GM19351 (cell line): ENCODE data around the gene ARMH3.

Experiments
- ATAC-seq: cut with Tn5 transposase; IDR thresholded peaks from one replicate; pipeline ENCODE4 v1.9.1; 2021; ENCODE audit warnings: mild to moderate bottlenecking, moderate library complexity; ENCODE audit not compliant: unreplicated experiment

The ARMH3 gene

DNA sequence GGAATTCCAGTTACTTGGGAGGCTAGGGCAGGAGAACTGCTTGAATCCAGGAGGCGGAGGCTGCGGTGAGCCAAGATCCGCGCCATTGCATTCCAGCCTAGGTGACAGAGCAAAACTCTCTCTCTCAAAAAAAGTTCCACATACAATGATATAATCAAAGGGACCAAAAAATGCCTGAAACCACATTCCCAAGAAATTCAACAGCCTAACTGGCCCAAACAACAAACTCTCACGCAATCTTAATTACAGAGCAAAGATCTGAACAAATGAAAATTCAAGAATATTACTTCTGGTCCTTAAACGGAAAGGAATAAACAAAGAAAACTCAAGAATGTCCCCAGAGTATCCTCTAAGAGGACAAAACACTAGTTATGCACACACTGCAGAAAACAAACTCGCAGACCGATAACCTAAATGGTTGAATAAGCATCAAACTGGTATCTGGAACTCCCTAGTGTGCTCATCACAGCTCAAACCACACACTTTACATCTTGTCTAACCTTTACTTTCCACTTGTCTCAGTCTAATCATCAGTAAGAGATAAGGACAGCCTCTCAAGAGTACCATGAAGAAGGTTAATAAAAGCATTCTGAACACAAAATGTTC is 241.4 kb downstream of the ARMH3 start:
- ATAC-seq, result no peak

DNA sequence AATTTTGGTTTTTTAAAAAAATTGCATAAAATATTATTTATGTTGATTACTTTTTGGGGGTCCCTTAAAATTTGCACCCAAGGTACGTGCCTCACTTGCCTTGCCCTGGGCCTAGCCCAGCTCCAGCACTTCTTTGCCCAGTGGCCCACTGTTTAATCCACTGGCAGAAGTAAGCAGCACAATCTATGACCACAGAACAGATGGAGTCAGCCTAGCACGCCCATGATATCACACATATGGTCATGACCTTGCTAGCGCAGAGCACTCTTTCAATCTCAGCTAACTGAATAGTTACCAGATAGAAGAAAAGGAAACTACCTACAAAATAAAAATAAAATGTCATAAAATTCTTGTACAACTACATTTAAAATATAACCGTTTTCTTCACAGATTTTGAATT is 243.4 kb downstream of the ARMH3 start:
- no peak for ATAC-seq

- no peak for ATAC-seq
Observed at GRCh38 chr10:101807158-101807557, 248.8 kb downstream of the ARMH3 start.

DNA sequence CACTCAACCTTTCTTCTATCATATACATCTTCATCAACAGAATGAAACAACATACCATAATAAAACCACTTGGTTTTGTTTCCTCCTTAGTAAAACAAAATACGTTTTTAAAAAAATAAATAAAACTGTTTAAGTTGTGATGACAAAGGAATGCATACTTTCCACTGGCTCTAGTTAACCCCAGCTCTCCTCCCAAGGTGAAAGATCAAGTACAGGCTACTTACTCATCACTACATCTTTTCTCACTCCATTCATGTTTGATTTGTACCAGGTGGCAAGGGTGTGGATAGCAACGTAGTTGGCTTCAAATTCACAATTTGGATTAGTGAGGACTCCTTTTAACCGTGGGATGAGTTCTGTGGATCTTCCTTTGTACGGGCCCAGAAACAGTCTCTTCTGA is 252.5 kb downstream of the ARMH3 start:
- no peak for ATAC-seq

DNA sequence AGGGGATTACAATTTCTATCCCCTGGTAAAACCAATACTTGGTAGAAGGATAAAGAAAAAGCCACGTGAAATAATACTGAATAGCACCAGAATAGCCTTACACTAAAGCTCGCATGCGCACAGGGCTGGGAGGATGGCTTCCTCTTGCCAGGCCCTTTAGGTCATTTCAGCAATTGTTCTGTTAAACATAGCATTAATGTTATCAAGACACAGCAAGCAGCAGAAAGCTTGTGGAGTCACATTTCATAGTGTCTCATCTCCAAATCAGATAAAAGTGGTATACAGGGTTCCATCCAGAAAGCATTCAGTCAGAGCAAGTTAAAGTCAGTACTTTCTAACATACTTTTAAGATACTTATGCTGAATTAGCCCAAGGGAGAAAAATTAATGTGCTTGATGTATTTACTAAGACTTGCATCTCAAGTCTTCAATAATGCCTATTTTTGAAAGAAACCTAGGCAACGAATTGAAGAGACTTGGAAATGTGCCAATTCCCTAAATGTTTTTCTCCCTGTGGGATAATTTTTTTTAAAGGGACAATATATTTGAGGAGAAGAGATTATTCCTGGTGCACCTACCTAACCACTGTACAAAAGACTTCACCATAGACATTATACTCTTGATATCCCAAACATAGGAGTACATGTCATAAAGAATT is 258.4 kb downstream of the ARMH3 start:
- ATAC-seq, result no peak
